Measurements from ENCODE around the gene HABP2. TPM values are rescaled to one million over a fixed set of nuclear protein-coding genes. Genes with fewer than 3 reads are reported as not detected.

HABP2 gene
- total RNA-seq, 4 donors from 2014 or later = not detected

GRCh38 chr10:113520690-113521474, 32.0 kb upstream of the HABP2 start:
- Histone ChIP-seq H3K27me3 (no peaks in the 10 kb centered on the region), H3K4me1 (peaks cover 3 to 9% of the 10 kb centered on the region in 2 donors), H3K36me3 (no peaks in the 10 kb centered on the region), H3K9me3 (no peaks in the 10 kb centered on the region), H3K27ac (no peak overlapping the region), H3K4me3 (replicated peaks in 1 of 3) (no peak overlapping the region)
- intact Hi-C loops (cut with DNase I) = loop anchor here (5.0 kb wide), 1 partner anchor 79 kb away; no protein-coding TSS in a partner anchor
- TF ChIP-seq POLR2A (IDR thresholded peaks at IDR 0.05) = no peak
- TF ChIP-seq CTCF (IDR thresholded peaks at IDR 0.05) = peak; percentile 98 to 100 (median 99)
- 48 to 50% methylated on average over 8 of the region's 8 CpGs for WGBS, 2 donors
- peak; percentile 79 for DNase-seq

- intact Hi-C loops (cut with DNase I) = loop anchor here (5.0 kb wide), 1 partner anchor 79 kb away; no protein-coding TSS in a partner anchor
- H3K36me3 ChIP-seq = no peaks in the 10 kb centered on the region
- H3K27me3 ChIP-seq = no peaks in the 10 kb centered on the region
- WGBS, 2 donors = 53 to 54% methylated on average over 2 of the region's 2 CpGs
- H3K9me3 ChIP-seq = no peaks in the 10 kb centered on the region
- peaks cover 3 to 9% of the 10 kb centered on the region in 2 donors for H3K4me1 ChIP-seq
- no peak overlapping the region for H3K27ac ChIP-seq
- H3K4me3 ChIP-seq (replicated peaks in 1 of 3) = no peak overlapping the region
- DNase-seq = no peak
- TF ChIP-seq POLR2A (IDR thresholded peaks at IDR 0.05) (no peak), CTCF (IDR thresholded peaks at IDR 0.05) (no peak)
These were observed 31.4 kb upstream of the HABP2 start for GRCh38 chr10:113521475-113521795.

GRCh38 chr10:113522460-113522859, 30.4 kb upstream of the HABP2 start:
- no peaks in the 10 kb centered on the region for H3K36me3 ChIP-seq
- H3K27me3 ChIP-seq = no peaks in the 10 kb centered on the region
- no peak overlapping the region for H3K4me3 ChIP-seq (replicated peaks in 1 of 3)
- TF ChIP-seq POLR2A (IDR thresholded peaks at IDR 0.05) (no peak), CTCF (IDR thresholded peaks at IDR 0.05) (no peak)
- H3K27ac ChIP-seq = no peak overlapping the region
- DNase-seq = no peak
- 94 to 96% methylated on average over 4 of the region's 4 CpGs for WGBS, 2 donors
- H3K4me1 ChIP-seq = peaks cover 3 to 9% of the 10 kb centered on the region in 2 donors
- intact Hi-C loops (cut with DNase I) = loop anchor here (5.0 kb wide), 1 partner anchor 80 kb away; no protein-coding TSS in a partner anchor
- H3K9me3 ChIP-seq = no peaks in the 10 kb centered on the region

GRCh38 chr10:113523071-113523470, 29.8 kb upstream of the HABP2 start:
- H3K27ac ChIP-seq = no peak overlapping the region
- no peaks in the 10 kb centered on the region for H3K36me3 ChIP-seq
- H3K4me1 ChIP-seq = peaks cover 3 to 9% of the 10 kb centered on the region in 2 donors
- WGBS, 2 donors = 64% methylated on average over 5 of the region's 5 CpGs
- intact Hi-C loops (cut with DNase I) = loop anchor here (5.0 kb wide), 1 partner anchor 81 kb away; no protein-coding TSS in a partner anchor
- no peaks in the 10 kb centered on the region for H3K9me3 ChIP-seq
- TF ChIP-seq POLR2A (IDR thresholded peaks at IDR 0.05) = no peak
- TF ChIP-seq CTCF (IDR thresholded peaks at IDR 0.05) = no peak
- no peak overlapping the region for H3K4me3 ChIP-seq (replicated peaks in 1 of 3)
- DNase-seq = no peak
- H3K27me3 ChIP-seq = no peaks in the 10 kb centered on the region

- 75 to 83% methylated on average over 1 of the region's 1 CpG for WGBS, 2 donors
- no peak overlapping the region for H3K27ac ChIP-seq
These were observed 29.2 kb upstream of the HABP2 start for GRCh38 chr10:113523628-113524027.

More at GRCh38 chr10:113523628-113524027, 29.2 kb upstream of the HABP2 start:
- Histone ChIP-seq H3K4me3 (replicated peaks in 1 of 3) (no peak overlapping the region), H3K9me3 (no peaks in the 10 kb centered on the region), H3K4me1 (peaks cover 3 to 9% of the 10 kb centered on the region in 2 donors), H3K36me3 (no peaks in the 10 kb centered on the region), H3K27me3 (no peaks in the 10 kb centered on the region)
- DNase-seq = no peak
- intact Hi-C loops (cut with DNase I) = loop anchor here (5.0 kb wide), 1 partner anchor 81 kb away; no protein-coding TSS in a partner anchor
- TF ChIP-seq POLR2A (IDR thresholded peaks at IDR 0.05) (no peak), CTCF (IDR thresholded peaks at IDR 0.05) (no peak)
